ENCODE results near the gene REPS1.

DNA sequence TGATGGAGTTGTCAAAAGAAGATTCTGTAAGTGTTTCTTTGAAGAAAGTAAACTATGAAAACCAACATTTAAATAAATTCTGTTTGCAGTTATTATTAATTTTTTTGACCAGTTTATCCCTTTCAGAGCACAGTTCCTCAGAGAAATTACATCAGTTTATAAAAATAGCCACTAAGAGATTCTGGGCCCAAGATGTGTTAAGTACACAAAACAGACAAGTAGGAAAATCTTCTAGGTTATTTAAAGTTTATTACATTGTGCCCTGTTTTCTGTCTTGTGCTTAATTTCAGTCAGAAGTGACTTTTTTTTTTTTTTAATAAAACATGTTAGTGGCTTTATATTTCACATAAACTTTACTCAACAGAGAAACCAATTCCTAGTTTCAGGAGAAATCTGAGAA lies 119.9 kb downstream of the REPS1 start:
- TF ChIP-seq, protein P1, sequence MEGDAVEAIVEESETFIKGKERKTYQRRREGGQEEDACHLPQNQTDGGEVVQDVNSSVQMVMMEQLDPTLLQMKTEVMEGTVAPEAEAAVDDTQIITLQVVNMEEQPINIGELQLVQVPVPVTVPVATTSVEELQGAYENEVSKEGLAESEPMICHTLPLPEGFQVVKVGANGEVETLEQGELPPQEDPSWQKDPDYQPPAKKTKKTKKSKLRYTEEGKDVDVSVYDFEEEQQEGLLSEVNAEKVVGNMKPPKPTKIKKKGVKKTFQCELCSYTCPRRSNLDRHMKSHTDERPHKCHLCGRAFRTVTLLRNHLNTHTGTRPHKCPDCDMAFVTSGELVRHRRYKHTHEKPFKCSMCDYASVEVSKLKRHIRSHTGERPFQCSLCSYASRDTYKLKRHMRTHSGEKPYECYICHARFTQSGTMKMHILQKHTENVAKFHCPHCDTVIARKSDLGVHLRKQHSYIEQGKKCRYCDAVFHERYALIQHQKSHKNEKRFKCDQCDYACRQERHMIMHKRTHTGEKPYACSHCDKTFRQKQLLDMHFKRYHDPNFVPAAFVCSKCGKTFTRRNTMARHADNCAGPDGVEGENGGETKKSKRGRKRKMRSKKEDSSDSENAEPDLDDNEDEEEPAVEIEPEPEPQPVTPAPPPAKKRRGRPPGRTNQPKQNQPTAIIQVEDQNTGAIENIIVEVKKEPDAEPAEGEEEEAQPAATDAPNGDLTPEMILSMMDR (IDR thresholded peaks at IDR 0.05), result no peak
- no peak for TF ChIP-seq POLR2A (IDR thresholded peaks at IDR 0.05)
